GM19099 (cell line): Measurements from ENCODE around the gene CDK5R2.

Experiments
- POLR2A ChIP-seq: IDR thresholded peaks from 3 replicates; pipeline ENCODE4 v1.6.1; 2011; ENCODE audit warnings: low read depth; ENCODE audit not compliant: insufficient read length; ENCODE audit errors: extremely low read depth

CDK5R2 gene

DNA sequence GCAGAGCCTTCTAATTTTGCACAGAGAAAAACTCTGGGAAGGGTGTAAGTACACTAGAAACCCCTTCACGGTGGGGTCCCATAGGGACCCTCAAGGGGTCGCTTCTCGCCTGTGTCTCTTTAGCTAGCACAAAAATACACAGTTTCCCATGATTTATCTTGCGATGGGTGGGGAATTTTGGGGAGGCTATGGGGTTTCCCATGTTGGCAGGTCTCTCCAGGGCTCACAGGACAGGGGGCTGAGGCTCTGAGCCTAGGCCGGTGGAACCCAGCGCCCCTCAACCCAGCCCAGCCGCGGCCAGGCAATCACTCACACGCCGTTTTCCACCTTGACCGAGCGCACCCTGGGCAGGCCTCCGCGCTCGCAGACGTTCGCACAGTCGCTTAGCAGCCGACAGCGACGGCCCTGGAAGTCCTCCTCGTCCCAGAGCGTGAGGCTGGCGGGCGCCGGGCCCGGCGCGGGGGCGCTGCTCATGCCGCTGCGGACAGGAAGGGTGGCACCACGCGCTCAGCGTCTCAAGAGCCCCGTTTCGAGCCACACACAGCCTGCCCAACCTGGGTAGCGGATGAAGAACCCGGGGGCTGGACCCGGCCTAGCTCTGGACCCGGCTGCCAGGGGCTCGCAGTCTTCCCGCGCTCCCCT lies 33.4 kb downstream of the CDK5R2 start:
- no peak for TF ChIP-seq POLR2A

DNA sequence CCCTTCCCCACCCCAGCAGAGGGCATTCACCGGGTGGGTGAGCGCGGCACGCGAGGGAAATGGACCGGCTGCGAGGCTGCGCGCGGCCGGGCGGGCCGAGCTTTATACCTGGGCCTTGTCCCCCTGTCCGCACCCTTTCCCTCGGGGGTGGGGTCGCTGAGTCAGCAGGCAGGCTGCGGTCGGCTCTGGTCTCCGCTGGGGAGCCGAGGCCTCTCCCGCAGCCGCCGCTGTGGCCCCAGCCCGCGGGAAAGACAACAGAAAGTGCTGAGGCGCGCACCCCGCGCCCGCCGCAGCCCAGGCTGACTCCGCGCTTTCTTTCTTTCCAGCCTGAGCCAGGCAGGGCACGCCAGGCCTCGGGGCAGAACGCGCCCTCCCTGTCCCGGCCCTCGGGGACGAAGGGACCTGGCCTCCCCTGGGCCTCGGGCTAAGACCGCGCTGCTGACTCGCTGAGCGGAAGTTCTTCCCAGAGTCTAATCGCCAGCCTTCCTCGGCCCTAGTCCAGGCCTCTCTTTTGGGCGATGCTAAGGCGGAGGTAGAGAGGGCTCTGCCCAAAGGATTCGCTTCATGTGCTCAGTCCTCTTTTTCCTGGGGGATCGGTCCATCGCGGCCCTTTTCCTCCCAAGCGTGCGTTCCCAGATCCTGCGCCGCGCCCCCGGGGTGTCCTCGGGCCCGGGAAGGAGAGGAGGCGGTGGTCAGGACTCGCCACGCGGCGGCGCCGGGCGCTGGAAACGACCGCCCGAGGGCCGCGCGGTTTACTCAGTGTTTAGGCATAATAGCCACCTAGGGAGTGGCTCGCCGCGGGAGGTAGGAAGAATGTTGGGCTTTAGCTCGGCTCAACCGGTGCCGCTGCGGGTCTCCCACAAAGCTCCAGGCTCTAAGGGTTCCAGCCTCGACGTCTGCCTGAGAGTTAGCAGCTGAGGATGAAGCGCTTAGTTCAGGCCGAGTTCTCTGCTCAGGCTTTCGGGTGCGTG lies 34.2 kb downstream of the CDK5R2 start, which contains the start of gene CRYBA2:
CRYBA2 (minus strand) TSS at position 78 of the 971 bp plus-strand sequence. CDS start 246 bp downstream, outside the sequence.
- TF ChIP-seq POLR2A, result no peak

GRCh38 chr2:218995561-218995960 lies 36.1 kb downstream of the CDK5R2 start:
- TF ChIP-seq POLR2A, result no peak

- TF ChIP-seq POLR2A, result no peak
Measured at GRCh38 chr2:218995972-218996711, 36.7 kb downstream of the CDK5R2 start.

- TF ChIP-seq POLR2A, result no peak
Measured at GRCh38 chr2:218996937-218997336, 37.5 kb downstream of the CDK5R2 start.

DNA sequence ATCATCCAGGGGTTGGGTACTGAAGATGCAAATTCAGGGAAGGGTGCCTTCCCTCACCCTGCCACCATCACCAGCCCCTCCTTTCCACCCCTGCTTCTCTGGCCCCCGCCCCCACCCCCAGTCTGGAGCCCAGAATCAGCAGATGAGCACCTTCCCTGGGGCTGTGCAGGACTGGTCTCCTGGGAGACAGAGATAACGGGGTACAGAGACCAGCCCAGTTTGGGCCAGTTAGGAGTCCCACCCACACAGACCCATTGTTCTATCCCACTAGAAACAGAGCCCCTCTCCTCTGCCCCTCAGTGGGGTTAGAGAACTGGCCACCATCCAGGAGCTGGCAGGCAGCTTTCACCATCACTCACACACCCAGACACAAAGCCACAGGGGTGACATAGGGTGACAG lies 38.3 kb downstream of the CDK5R2 start:
- TF ChIP-seq POLR2A, result no peak

DNA sequence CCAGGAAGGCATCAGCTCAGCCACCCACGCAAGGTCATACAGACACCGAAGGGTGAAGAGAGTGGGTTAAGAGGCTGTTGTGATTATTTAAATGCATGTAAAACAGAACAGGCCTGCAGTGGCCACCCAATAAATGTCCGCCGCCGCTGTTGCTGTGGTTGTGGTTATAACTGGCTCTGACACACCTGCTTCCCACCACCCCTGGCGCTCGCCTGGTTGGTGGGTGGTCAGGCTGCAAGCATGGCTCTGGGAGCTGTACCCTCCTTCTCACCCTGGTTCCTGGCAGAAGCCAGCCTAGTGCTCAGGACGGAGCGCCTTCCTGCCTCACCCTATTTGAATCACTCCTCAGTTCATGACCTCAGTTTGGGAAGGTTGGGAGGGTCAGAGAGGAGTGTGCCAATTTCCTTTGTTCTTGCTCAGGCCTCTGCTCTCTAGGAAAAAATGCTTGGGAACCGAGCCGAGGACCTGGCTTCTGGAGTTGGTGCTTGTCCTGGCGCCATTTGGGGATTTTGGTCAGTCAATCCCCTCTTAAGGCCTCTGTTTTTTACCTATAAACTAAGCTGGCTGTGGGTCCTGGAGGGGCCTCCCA lies 39.0 kb downstream of the CDK5R2 start:
- TF ChIP-seq POLR2A, result no peak

- TF ChIP-seq POLR2A, result no peak
Measured at GRCh38 chr2:218999021-218999880, 39.8 kb downstream of the CDK5R2 start.

GRCh38 chr2:218999881-219000568 lies 40.6 kb downstream of the CDK5R2 start:
- no peak for TF ChIP-seq POLR2A

DNA sequence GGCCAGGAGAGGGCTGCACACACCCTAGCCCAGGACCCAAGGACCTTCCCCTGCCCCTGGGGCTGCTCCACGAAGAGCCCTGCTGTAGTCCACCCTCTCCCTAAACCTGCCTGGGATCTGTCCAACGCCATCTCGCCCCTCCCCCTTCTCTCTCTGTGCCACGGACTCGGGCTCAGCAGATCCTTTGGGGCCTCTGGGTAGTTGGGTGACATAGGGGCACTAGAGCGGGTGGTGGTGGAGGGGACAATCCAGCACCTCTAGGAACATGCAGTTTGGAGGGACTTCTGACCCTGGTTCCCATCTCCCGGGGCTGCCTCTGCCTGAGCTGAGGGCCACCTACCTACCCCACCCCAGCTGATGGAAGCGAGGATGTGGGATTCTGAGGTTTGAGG lies 41.1 kb downstream of the CDK5R2 start:
- no peak for TF ChIP-seq POLR2A

- TF ChIP-seq POLR2A, result no peak
Measured at GRCh38 chr2:219001100-219001576, 41.7 kb downstream of the CDK5R2 start.

DNA sequence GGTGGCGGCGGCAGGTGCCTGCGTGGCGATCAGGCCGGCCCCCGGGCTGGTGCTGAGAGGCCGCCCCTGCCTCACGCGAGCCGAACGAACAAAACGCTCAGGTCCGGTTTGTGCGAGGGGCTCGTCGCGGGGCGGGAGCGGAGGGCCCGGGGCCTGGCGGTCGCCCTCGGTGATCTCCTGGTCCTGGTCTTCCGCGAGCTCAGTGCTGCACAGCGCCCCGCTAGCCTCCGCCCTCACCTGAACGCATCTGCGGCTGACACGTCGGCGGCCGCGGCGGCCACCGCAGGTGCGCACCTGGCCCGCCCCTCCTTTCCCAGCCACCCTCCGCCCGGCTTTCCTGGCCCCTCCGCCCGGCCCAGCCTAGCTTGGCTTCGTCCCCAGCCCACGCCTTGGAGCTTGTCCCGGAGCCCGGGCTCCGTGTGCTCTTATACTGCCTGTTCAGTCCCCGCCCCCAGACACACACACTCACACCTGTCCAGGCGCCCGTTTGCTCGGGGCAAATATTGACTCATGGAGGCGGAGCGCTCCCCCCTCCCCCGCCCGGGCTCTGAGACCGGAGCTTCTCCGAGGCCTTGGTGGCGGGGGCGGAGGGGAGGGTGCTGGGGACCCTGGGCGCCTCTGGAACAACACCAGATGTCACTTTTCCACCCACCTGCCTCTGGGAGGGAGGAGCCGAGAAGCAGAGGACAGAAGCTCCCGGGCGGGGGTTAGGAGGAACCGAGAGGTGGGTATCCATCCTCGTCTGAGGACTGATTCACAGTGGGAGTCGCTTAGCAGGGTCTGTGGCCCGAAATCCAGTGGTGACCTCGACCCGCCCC lies 42.3 kb downstream of the CDK5R2 start:
- no peak for TF ChIP-seq POLR2A
